Measurements from ENCODE around the gene NECAP2.

DNA sequence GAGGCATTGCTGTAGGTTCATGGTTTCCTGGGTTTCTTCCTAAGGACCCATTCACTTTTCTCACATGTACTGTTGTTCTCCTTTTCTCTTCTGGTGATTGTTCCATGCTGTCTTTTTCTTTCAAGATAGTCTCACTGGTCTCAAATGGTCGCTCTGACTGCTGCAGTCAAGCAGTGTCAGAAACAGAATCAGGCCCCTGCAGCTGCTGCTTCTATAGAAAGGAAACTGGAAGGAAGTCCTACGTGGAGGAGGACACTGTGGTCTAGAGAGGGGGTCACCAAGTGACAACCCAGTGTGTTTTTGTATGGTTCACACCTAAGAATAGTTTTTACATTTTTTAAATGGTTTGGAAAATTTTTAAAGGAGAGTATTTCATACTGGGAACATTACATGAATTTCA is 2.4 kb downstream of the NECAP2 start:
- TF ChIP-seq TAF1 (IDR thresholded peaks at IDR 0.05; ENCODE audit: borderline replicate concordance, insufficient read depth, low read length) (no peak), POLR2AphosphoS5 (IDR thresholded peaks at IDR 0.05; ENCODE audit: low read depth, low read length) (no peak), SIN3A (IDR thresholded peaks at IDR 0.05; ENCODE audit: borderline replicate concordance, insufficient read depth, low read length) (no peak)
- TF ChIP-seq, protein P1, sequence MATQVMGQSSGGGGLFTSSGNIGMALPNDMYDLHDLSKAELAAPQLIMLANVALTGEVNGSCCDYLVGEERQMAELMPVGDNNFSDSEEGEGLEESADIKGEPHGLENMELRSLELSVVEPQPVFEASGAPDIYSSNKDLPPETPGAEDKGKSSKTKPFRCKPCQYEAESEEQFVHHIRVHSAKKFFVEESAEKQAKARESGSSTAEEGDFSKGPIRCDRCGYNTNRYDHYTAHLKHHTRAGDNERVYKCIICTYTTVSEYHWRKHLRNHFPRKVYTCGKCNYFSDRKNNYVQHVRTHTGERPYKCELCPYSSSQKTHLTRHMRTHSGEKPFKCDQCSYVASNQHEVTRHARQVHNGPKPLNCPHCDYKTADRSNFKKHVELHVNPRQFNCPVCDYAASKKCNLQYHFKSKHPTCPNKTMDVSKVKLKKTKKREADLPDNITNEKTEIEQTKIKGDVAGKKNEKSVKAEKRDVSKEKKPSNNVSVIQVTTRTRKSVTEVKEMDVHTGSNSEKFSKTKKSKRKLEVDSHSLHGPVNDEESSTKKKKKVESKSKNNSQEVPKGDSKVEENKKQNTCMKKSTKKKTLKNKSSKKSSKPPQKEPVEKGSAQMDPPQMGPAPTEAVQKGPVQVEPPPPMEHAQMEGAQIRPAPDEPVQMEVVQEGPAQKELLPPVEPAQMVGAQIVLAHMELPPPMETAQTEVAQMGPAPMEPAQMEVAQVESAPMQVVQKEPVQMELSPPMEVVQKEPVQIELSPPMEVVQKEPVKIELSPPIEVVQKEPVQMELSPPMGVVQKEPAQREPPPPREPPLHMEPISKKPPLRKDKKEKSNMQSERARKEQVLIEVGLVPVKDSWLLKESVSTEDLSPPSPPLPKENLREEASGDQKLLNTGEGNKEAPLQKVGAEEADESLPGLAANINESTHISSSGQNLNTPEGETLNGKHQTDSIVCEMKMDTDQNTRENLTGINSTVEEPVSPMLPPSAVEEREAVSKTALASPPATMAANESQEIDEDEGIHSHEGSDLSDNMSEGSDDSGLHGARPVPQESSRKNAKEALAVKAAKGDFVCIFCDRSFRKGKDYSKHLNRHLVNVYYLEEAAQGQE (IDR thresholded peaks at IDR 0.05; ENCODE audit: insufficient read depth in 1 of 2, low read depth in 2 of 2, low read length in 2 of 2) = no peak
